ENCODE data around the gene SLC1A4. TPM values are rescaled to one million over a fixed set of nuclear protein-coding genes. Genes with fewer than 3 reads are reported as not detected.

Gene SLC1A4
- total and polyA plus RNA-seq, 8 donors = 6.4 to 21.9 (median 7.8) TPM

DNA sequence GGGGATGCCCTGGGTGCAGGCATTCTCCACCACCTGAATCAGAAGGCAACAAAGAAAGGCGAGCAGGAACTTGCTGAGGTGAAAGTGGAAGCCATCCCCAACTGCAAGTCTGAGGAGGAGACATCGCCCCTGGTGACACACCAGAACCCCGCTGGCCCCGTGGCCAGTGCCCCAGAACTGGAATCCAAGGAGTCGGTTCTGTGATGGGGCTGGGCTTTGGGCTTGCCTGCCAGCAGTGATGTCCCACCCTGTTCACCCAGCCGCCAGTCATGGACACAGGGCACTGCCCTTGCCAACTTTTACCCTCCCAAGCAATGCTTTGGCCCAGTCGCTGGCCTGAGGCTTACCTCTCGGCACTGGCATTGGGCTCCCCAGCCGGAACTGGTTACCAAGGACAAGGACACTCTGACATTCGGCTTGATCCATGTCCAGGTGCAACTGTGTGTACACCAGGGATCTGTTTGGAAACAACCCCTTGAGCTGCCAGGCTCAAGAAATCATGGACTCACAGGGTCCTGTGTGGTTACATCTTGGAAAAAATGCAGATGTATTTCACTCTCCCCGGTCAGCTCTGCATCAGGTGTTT is 31.8 kb downstream of the SLC1A4 start:
- peaks cover 0 to 28% of the 10 kb centered on the region in 2 donors for H3K4me1 ChIP-seq
- ATAC-seq = no peak
- no peak overlapping the region for H3K27ac ChIP-seq
- no peak overlapping the region for H3K4me3 ChIP-seq
- no peaks in the 10 kb centered on the region for H3K27me3 ChIP-seq
- H3K36me3 ChIP-seq = peaks cover 0 to 42% of the 10 kb centered on the region in 2 donors
- no peak for DNase-seq
- TF ChIP-seq, protein P1, sequence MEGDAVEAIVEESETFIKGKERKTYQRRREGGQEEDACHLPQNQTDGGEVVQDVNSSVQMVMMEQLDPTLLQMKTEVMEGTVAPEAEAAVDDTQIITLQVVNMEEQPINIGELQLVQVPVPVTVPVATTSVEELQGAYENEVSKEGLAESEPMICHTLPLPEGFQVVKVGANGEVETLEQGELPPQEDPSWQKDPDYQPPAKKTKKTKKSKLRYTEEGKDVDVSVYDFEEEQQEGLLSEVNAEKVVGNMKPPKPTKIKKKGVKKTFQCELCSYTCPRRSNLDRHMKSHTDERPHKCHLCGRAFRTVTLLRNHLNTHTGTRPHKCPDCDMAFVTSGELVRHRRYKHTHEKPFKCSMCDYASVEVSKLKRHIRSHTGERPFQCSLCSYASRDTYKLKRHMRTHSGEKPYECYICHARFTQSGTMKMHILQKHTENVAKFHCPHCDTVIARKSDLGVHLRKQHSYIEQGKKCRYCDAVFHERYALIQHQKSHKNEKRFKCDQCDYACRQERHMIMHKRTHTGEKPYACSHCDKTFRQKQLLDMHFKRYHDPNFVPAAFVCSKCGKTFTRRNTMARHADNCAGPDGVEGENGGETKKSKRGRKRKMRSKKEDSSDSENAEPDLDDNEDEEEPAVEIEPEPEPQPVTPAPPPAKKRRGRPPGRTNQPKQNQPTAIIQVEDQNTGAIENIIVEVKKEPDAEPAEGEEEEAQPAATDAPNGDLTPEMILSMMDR (IDR thresholded peaks at IDR 0.05) = no peak
- intact Hi-C loops (cut with DNase I) = no loop called here
- no peaks in the 10 kb centered on the region for H3K9me3 ChIP-seq

- peaks cover 0 to 28% of the 10 kb centered on the region in 2 donors for H3K4me1 ChIP-seq
- DNase-seq (no peak), ATAC-seq (no peak)
- TF ChIP-seq, protein P1 (IDR thresholded peaks at IDR 0.05) = no peak
- H3K36me3 ChIP-seq = peaks cover 0 to 42% of the 10 kb centered on the region in 2 donors
- no peaks in the 10 kb centered on the region for H3K27me3 ChIP-seq
- H3K4me3 ChIP-seq = no peak overlapping the region
- H3K27ac ChIP-seq = no peak overlapping the region
- H3K9me3 ChIP-seq = no peaks in the 10 kb centered on the region
- intact Hi-C loops (cut with DNase I) = no loop called here
Observed at GRCh38 chr2:65021709-65022108, 32.5 kb downstream of the SLC1A4 start.

DNA sequence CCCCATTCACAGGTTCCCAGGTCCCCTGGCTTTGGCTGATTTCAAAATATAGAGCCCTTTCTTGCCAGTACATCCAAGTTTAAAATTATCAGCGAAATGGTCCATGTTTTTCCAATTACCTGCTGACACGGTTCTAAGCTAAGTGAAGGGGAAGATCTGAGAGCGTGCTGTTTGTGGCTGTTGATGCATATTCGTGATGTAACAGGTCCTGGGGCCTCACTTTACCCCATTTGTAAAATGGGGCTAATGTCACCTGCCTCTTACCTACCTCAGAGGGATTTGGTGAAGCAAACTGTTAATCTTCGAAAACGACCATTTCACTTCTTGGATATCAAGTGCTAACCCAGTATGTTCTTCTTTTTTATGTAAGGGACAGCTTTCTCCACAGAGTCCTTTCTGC is 33.0 kb downstream of the SLC1A4 start:
- DNase-seq (no peak), ATAC-seq (no peak)
- Histone ChIP-seq H3K36me3 (peaks cover 0 to 42% of the 10 kb centered on the region in 2 donors), H3K27me3 (no peaks in the 10 kb centered on the region), H3K4me3 (no peak overlapping the region), H3K9me3 (no peaks in the 10 kb centered on the region), H3K27ac (no peak overlapping the region), H3K4me1 (peaks cover 0 to 24% of the 10 kb centered on the region in 2 donors)
- intact Hi-C loops (cut with DNase I) = no loop called here
- TF ChIP-seq, protein P1 (IDR thresholded peaks at IDR 0.05) = no peak

DNA sequence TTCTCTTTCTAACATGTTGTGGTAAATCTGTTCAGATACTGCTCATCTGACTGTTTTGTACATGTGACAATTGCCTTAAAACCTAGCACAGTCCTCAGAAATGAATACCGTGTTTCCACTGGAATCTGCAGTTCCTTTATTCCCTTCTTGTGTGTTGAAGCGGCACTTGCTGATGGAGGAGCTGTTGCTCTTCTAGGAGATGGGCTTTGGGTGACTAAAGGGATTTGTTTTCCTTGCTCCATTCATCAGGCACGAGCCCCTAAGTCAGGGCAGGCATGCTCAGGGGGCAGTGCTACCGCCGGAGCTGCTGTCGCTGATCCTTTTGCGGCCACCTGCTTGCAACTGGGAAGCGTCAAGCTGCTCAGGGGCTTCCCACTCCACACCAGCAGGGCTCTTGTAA is 34.5 kb downstream of the SLC1A4 start:
- Histone ChIP-seq H3K4me3 (no peak overlapping the region), H3K9me3 (no peaks in the 10 kb centered on the region), H3K4me1 (peaks cover 0 to 18% of the 10 kb centered on the region in 2 donors), H3K36me3 (peaks cover 0 to 36% of the 10 kb centered on the region in 2 donors), H3K27me3 (no peaks in the 10 kb centered on the region), H3K27ac (no peak overlapping the region)
- TF ChIP-seq, protein P1 (IDR thresholded peaks at IDR 0.05) = no peak
- intact Hi-C loops (cut with DNase I) = no loop called here
- ATAC-seq = no peak
- no peak for DNase-seq

DNA sequence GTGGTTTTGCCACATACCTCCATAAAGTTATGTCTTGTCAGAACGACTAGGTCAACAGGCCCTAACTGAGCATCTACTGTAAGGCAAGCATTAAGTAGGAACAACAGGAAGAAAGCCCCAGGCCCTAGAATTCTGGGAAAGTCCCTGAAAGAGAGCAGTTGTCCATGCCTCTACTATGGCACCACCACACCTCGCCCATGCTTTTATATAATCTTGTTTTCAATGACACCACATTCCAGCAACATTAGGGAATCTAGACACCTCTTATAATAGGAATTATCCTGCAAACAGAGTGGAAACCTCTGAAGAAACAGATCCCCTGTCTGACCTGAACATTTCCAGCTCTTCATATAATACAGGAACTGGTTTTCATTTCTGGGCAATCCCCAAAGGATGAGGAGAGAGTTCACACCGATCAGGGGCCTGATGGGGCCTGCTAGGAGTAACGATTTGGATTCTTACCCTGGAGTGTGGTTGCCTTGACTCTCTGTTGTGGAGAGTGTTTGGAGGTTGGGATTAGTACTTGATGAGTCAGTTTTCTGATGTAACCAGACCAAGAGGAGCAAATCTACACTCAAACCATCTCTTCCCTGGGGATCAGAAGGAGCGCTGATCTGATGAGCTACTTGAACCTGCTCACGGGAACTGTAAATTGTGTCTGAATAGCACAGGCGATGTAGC is 35.1 kb downstream of the SLC1A4 start:
- H3K4me3 ChIP-seq = no peak overlapping the region
- TF ChIP-seq, protein P1 (IDR thresholded peaks at IDR 0.05) = no peak
- H3K27me3 ChIP-seq = no peaks in the 10 kb centered on the region
- ATAC-seq = peak; percentile 40
- H3K9me3 ChIP-seq = no peaks in the 10 kb centered on the region
- no peak for DNase-seq
- peaks cover 0 to 15% of the 10 kb centered on the region in 2 donors for H3K4me1 ChIP-seq
- H3K27ac ChIP-seq = no peak overlapping the region
- intact Hi-C loops (cut with DNase I) = no loop called here
- peaks cover 0 to 31% of the 10 kb centered on the region in 2 donors for H3K36me3 ChIP-seq

Measured in left lung (tissue), 10 donors.